Measurements from ENCODE around the gene FGF6.

FGF6 gene

GRCh38 chr12:4387607-4388006 lies 58.0 kb downstream of the FGF6 start:
- CTCF ChIA-PET: no interaction called here
- H3K27ac ChIP-seq: no peak overlapping the region
- no peak for TF ChIP-seq CTCF (conservative IDR thresholded peaks at IDR 0.05; ENCODE audit: low read depth)
- DNase-seq (ENCODE audit: low spot score): no peak
- POLR2A ChIA-PET (ENCODE audit: low non-redundant PET): no interaction called here

GRCh38 chr12:4386801-4387200 lies 58.8 kb downstream of the FGF6 start:
- CTCF ChIA-PET: no interaction called here
- POLR2A ChIA-PET (ENCODE audit: low non-redundant PET): no interaction called here
- no peak for TF ChIP-seq CTCF (conservative IDR thresholded peaks at IDR 0.05; ENCODE audit: low read depth)
- no peak overlapping the region for H3K27ac ChIP-seq
- DNase-seq (ENCODE audit: low spot score): no peak
